HG03025 (cell line): ENCODE results near the gene HRH4.

Experiments
- ATAC-seq: cut with Tn5 transposase; IDR thresholded peaks from one replicate; pipeline ENCODE4 v1.9.1; 2021; ENCODE audit warnings: mild to moderate bottlenecking, moderate library complexity; ENCODE audit not compliant: unreplicated experiment, low FRiP score

The HRH4 gene

GRCh38 chr18:24460388-24460787 is at the start of gene HRH4:
TSS of gene HRH4 (plus strand) at chr18:24460637. CDS start at chr18:24460729, 92 bp downstream.
- no peak for ATAC-seq

- ATAC-seq = no peak
These were observed 47.3 kb upstream of the HRH4 start for GRCh38 chr18:24413148-24413547.

GRCh38 chr18:24414349-24415003 is 46.0 kb upstream of the HRH4 start:
- no peak for ATAC-seq

GRCh38 chr18:24417480-24417879 is 43.0 kb upstream of the HRH4 start:
- no peak for ATAC-seq

- ATAC-seq = no peak
These were observed 39.9 kb upstream of the HRH4 start for GRCh38 chr18:24420551-24420950.

GRCh38 chr18:24421831-24422230 is 38.6 kb upstream of the HRH4 start:
- ATAC-seq = no peak

GRCh38 chr18:24426073-24426397 is 34.4 kb upstream of the HRH4 start:
- ATAC-seq = no peak

- ATAC-seq = peak; percentile 67
These were observed 33.8 kb upstream of the HRH4 start, which contains the start of gene IMPACT for GRCh38 chr18:24426398-24427294. TSS of gene IMPACT (plus strand) at chr18:24426670. CDS start at chr18:24426757, 87 bp downstream.

- ATAC-seq = no peak
These were observed 33.0 kb upstream of the HRH4 start for GRCh38 chr18:24427484-24427883.

GRCh38 chr18:24428709-24429108 is 31.7 kb upstream of the HRH4 start:
- ATAC-seq = no peak

GRCh38 chr18:24429188-24429587 is 31.2 kb upstream of the HRH4 start:
- no peak for ATAC-seq

- no peak for ATAC-seq
These were observed 27.8 kb upstream of the HRH4 start for GRCh38 chr18:24432618-24433017.

GRCh38 chr18:24436939-24437338 is 23.5 kb upstream of the HRH4 start:
- no peak for ATAC-seq

GRCh38 chr18:24443870-24444269 is 16.6 kb upstream of the HRH4 start:
- peak; percentile 57 for ATAC-seq

- ATAC-seq = no peak
These were observed 14.0 kb upstream of the HRH4 start for GRCh38 chr18:24446453-24446852.

- no peak for ATAC-seq
These were observed 13.4 kb upstream of the HRH4 start for GRCh38 chr18:24446953-24447538.

- no peak for ATAC-seq
These were observed 12.5 kb upstream of the HRH4 start for GRCh38 chr18:24447961-24448360.

- ATAC-seq = peak; percentile 49
These were observed 3.9 kb upstream of the HRH4 start for GRCh38 chr18:24456549-24456948.

- ATAC-seq = no peak
These were observed 665 bp upstream of the HRH4 start for GRCh38 chr18:24459772-24460171.

GRCh38 chr18:24461996-24462395 is 1.6 kb downstream of the HRH4 start:
- no peak for ATAC-seq
